Nephron progenitor cell (in vitro differentiated cells): ENCODE results near the gene FAM120A.
A peak's percentile ranks its signal among the peaks of the same experiment; 100 is the strongest.

Experiments used
- DNase-seq: peaks from one replicate; pipeline ENCODE4 v3.0.0; 2021
- H3K27ac Mint-ChIP-seq: 2 replicates; pipeline ENCODE4 v1.8.0; 2021; ENCODE audit warnings: mild to moderate bottlenecking, moderate library complexity, mixed read lengths
- H3K27me3 Mint-ChIP-seq: 2 replicates; pipeline ENCODE4 v1.8.0; 2021; ENCODE audit warnings: mild to moderate bottlenecking, low read depth, mixed read lengths; ENCODE audit not compliant: poor library complexity
- H3K36me3 Mint-ChIP-seq: 2 replicates; pipeline ENCODE4 v1.8.0; 2021; ENCODE audit warnings: low read depth, mixed read lengths
- H3K4me1 Mint-ChIP-seq: 2 replicates; pipeline ENCODE4 v1.8.0; 2021; ENCODE audit warnings: mixed read lengths
- H3K4me3 Mint-ChIP-seq: 2 replicates; pipeline ENCODE4 v1.8.0; 2021; ENCODE audit warnings: mild to moderate bottlenecking, moderate library complexity, mixed read lengths
- H3K9me3 Mint-ChIP-seq: 2 replicates; pipeline ENCODE4 v1.8.0; 2021; ENCODE audit warnings: mild to moderate bottlenecking, moderate library complexity, mixed read lengths
- TF ChIP-seq, protein P1 (sequence below): fragments of 200-600 bp; sonication (generic); IDR thresholded peaks from 2 replicates; pipeline ENCODE4 v1.5.0; 2021; ENCODE audit warnings: antibody characterized with exemption

The FAM120A gene

DNA sequence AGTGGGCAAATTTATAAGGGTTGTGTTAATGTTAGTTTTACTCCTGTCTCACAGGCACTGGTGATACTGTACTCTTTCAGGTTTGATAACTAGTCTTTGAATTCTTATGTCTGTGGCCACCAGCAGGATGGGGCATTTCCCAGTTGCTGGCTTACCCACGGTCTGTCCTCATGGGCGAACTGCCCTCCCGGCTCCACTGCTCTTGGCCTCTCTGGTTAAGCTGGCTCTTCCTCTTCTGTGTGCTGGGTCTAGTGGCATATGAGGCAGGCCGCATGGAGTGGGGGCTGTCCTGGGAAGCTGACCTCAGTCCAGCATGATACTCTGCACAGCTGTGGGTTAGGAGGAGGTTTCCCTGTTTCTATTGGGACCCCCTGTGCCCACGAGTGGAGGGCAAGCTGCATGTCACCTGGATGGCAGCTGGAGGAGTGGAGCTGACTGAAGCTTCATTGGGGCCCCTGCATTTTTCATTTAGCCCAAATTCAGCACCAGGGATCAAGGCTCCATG, 144.4 kb downstream of the FAM120A start:
- Mint-ChIP-seq H3K36me3 (peaks cover 4% of the 10 kb centered on the region), H3K4me3 (no peak overlapping the region), H3K4me1 (peaks cover 63% of the 10 kb centered on the region), H3K9me3 (no peaks in the 10 kb centered on the region), H3K27ac (peak overlapping the region; percentile 73), H3K27me3 (peaks cover 6% of the 10 kb centered on the region)
- TF ChIP-seq, protein P1, sequence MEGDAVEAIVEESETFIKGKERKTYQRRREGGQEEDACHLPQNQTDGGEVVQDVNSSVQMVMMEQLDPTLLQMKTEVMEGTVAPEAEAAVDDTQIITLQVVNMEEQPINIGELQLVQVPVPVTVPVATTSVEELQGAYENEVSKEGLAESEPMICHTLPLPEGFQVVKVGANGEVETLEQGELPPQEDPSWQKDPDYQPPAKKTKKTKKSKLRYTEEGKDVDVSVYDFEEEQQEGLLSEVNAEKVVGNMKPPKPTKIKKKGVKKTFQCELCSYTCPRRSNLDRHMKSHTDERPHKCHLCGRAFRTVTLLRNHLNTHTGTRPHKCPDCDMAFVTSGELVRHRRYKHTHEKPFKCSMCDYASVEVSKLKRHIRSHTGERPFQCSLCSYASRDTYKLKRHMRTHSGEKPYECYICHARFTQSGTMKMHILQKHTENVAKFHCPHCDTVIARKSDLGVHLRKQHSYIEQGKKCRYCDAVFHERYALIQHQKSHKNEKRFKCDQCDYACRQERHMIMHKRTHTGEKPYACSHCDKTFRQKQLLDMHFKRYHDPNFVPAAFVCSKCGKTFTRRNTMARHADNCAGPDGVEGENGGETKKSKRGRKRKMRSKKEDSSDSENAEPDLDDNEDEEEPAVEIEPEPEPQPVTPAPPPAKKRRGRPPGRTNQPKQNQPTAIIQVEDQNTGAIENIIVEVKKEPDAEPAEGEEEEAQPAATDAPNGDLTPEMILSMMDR = no peak
- no peak for DNase-seq

DNA sequence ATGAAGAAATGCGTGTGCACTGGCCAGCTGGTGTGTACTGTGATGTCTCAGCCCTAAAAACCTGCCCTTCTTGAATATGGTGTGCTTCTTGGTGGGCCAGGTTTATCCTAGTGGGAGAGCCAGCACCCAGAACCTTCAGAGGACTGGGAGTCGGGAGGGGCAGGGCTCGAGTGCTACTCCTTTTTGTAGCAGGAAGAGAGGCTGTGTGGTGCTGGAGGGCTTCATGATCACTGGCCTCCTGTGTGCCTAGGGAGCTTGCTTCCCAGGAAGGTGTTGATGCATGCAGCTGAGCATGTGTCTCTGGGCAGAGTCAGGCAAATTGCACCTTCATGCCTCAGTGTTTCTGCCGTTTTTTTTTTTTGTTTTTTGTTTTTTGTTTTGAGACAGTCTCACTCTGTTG, 144.9 kb downstream of the FAM120A start:
- peak overlapping the region; percentile 73 for H3K27ac Mint-ChIP-seq

DNA sequence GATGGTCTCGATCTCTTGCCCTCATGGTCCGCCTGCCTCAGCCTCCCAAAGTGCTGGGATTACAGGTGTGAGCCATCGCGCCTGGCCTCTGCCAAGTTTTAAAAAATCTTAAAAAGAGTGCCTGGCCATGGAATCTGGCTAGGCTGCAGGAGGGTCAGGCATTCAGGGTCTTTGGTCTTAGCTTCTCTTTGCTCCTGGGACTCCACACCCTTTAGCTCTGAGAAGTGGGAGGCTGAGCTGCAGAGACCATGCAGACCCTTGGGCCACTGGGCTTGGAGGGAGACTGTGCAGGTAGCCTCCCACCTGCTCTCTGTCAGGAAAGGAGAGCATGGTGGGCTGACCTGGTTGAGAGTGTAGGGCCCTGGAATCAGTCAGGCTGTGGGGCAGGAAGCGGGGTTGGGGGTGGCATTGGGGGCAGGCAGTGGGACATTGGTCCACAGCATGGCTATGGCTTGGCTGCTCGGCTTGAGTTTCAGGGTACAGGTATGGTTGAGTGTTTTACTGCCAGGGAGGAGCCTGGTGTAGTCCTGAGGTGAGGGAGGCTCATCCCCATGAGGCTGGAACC, 145.7 kb downstream of the FAM120A start:
- Mint-ChIP-seq H3K9me3 (no peaks in the 10 kb centered on the region), H3K4me1 (peaks cover 62% of the 10 kb centered on the region), H3K4me3 (no peak overlapping the region), H3K36me3 (peaks cover 4% of the 10 kb centered on the region), H3K27ac (no peak overlapping the region), H3K27me3 (peaks cover 3% of the 10 kb centered on the region)
- no peak for DNase-seq
- TF ChIP-seq, protein P1 = no peak

More for the DNA sequence above, 144.9 kb downstream of the FAM120A start:
- Mint-ChIP-seq H3K4me1 (peaks cover 63% of the 10 kb centered on the region), H3K9me3 (no peaks in the 10 kb centered on the region), H3K36me3 (peaks cover 4% of the 10 kb centered on the region), H3K4me3 (no peak overlapping the region), H3K27me3 (peaks cover 6% of the 10 kb centered on the region)
- DNase-seq = no peak
- TF ChIP-seq, protein P1 = no peak

DNA sequence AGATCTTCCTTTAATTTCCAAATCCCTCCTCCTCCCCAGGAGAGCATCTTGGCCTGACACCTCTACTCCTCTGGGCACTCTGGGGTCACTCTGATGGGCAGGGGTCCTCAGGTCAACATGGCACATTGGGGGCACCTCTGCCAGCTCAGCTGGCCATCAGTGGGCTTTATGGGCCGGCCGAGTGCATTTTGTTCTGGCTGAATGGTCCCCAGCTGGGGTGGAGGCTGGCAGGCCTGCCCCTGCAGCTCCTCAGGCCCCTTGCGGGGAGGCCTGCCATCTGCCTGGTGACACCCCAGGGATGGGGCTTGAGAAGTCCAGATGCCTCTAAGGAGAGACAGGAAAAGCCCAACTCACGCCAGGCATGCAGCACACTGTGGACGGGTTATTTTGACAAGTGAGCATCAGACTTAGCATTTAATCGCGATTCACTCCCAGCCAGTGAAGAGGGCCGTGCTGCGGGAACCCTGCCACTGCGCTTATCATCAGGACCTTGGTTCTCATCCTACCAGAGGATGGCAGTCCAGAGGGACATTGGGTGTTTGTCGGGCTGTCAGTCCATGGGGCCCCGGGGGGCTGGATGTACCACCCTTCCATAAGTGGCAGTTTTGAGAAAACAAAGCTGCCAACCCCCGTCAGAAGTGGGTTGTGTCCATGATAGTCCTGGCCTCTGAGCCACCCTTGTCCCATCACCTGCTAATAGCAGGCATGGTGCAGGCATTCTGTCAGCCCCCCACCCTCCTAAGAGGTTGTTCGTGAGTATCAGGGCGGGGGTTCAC, 146.6 kb downstream of the FAM120A start:
- TF ChIP-seq, protein P1 = no peak
- no peak overlapping the region for H3K4me3 Mint-ChIP-seq
- no peak for DNase-seq
- H3K36me3 Mint-ChIP-seq = peaks cover 9% of the 10 kb centered on the region
- no peak overlapping the region for H3K27ac Mint-ChIP-seq
- peaks cover 62% of the 10 kb centered on the region for H3K4me1 Mint-ChIP-seq
- H3K9me3 Mint-ChIP-seq = no peaks in the 10 kb centered on the region
- H3K27me3 Mint-ChIP-seq = peaks cover 3% of the 10 kb centered on the region

DNA sequence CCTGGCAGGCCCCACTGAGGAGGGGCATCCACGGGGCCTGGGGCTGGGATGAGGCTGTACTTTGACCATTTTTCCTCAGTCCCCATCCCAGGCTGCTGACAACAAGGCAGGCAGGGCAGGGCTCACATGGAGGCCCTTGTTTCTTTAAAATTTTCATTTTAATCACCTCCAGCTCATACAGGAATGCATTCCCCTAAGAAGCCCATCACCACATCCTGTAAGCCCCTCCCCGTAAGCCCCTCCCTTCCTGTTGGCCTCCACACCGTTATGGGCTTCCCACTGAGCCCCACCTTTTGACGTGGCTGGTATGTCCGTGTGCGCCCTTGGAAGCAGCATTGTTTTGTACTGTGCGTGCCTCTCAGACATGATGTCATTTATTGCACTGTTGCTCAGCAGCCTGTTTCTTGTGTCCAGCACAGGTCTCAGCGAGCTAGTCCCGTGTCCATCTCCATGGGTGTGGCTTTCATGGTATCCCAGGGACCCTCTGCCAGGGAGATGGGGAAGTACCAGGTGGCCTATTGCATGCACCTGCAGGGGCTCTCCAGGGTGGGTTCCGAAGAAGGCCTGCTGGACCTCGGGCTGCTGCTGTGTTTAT, 147.3 kb downstream of the FAM120A start:
- no peak for DNase-seq
- Mint-ChIP-seq H3K27me3 (peaks cover 3% of the 10 kb centered on the region), H3K36me3 (peaks cover 13% of the 10 kb centered on the region), H3K9me3 (peaks cover under 1% of the 10 kb centered on the region), H3K27ac (peak overlapping the region; percentile 66), H3K4me1 (peaks cover 58% of the 10 kb centered on the region), H3K4me3 (no peak overlapping the region)
- TF ChIP-seq, protein P1 = no peak
